Measurements from ENCODE around the gene ZNF581. TPM values are rescaled to one million over a fixed set of nuclear protein-coding genes. Genes with fewer than 3 reads are reported as not detected.
A peak's percentile ranks its signal among the peaks of the same experiment; 100 is the strongest.

Gene ZNF581, protein sequence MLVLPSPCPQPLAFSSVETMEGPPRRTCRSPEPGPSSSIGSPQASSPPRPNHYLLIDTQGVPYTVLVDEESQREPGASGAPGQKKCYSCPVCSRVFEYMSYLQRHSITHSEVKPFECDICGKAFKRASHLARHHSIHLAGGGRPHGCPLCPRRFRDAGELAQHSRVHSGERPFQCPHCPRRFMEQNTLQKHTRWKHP
- total RNA-seq: 48.5 TPM

DNA sequence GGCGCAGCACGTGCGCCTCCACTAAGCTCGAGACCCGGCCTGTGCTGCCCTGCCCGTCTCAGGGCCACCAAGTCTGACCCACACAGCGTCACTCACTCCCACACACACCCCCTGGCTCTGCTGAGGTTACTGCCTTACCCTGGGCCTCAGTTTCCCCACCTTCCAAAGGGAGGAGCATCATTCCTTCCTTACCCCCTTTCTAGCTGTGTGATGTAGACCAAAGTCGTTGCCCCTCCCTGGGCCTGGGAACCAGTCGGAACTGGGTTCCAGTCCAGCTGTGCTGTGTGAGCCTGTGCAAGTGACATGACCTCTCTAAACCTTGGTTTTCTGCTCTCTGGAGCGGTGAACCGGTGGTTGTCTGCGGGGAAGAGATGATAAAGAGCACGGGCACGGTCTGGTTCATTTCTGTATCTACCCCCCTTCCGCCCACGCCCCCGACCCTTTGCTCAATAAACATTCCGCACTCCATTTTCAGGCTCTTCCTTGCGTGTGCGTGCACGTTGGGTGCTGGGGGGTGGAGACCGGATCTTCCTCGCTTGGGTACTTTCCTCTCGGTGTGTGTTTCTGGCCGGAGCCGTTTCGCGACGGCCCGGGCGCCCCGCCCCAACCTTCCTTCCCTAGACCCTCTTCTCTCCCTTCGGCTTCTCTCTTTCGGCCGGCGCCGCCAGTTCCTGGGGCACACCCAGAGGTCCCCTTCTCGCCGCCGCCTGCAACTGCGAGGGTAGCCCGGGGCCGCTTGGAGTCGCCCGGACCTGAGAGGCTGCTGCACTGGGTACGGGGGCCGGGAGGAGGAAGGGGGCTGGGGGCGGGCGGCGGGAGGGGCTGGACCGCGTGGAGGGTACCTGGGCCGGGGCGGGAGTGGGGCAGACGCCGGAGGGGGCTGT is at the start of gene ZNF581:
ZNF581 (plus strand) TSS at position 647 of the 884 bp plus-strand sequence. CDS start 923 bp downstream, outside the sequence.
- peak in 2 of 3 donors; percentile 74 to 76 for DNase-seq (ENCODE audit: low read depth in 2 of 3, low spot score in 2 of 3)

DNA sequence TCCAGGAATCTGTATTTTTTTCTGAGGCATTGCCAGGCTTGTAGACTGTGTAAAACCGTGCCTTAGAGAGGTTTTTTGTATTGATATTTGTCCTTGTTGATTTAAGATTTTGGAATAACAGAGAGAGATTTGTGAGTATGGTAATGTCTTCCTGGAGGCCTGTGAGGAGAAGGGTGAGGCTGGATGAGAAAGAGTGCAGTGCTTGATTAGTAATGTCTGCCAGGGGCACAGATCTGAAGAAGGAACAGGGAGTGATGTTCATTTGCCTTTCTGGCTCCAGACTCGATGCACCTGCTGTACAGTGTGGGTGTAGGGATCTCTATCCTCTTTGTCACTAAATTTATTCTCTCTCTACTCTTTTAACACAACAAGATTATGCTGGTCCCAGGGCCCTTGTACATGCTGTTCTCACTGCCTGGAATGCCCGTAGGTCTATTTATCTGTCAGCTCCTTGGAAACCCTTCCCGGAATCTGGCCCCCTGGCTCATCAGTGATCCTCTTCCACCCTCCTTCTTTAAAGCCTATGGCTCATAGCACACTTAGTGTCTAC is 48.4 kb upstream of the ZNF581 start:
- DNase-seq (ENCODE audit: low read depth in 2 of 3, low spot score in 2 of 3): no peak

DNA sequence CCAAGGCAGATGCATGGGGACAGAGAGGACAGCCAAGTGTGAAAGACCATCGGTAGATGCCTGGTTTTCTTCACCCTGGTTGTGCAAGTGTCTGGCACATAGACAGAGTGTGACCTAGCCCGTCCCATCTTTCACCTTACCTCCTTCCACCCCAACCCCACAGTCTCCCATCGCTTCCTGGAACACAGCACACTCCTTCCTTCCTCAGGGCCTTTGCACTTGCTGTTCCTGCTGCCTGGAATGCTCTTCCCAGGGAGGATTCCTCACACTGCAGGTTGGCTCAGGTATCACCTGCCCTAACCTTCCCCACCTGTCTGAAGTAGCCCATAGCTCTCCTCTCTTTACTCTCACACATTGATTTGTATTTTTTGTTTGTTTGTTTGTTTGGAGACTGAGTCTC is 47.1 kb upstream of the ZNF581 start:
- no peak for DNase-seq (ENCODE audit: low read depth in 2 of 3, low spot score in 2 of 3)

DNA sequence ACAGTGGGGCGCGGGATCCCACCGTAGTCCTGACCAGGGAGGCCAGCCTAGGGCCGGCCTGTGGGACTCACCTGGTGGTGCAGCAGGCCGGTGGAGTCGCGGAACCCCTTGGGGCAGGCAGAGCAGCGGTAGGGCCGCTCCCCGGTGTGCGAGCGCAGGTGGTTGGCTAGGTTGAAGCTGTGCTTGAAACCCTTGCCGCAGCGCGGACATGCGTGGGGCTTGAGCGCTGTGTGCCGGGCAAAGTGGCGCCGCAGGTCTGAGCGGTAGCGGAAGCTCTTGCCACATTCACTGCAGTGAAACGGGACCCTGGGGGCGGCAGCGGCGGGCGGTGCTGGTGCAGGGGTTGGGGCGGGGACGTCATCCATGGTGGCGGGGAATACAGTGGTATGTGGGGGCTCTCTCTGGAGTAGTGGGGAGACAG is 45.9 kb upstream of the ZNF581 start:
- no peak for DNase-seq (ENCODE audit: low read depth in 2 of 3, low spot score in 2 of 3)

DNA sequence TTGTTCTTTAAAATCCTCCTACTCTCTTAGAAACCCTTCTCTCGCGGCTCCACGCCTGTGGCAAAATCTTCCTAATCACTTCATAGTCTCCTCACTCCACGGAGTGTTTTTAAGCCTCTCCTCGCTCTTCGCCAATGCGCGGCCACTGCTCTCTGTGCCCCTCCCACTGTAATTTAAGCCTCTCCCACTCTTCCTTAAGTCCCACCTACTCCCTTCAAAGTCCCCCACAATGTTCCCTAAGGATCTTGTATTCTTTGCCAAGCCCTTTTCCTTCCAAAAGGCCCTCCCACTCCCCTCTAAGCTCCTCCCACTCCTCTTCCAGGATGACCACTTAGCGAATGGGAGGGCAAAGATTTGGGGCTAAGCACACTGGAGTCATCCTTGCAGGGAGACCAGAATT is 45.4 kb upstream of the ZNF581 start:
- no peak for DNase-seq (ENCODE audit: low read depth in 2 of 3, low spot score in 2 of 3)

DNA sequence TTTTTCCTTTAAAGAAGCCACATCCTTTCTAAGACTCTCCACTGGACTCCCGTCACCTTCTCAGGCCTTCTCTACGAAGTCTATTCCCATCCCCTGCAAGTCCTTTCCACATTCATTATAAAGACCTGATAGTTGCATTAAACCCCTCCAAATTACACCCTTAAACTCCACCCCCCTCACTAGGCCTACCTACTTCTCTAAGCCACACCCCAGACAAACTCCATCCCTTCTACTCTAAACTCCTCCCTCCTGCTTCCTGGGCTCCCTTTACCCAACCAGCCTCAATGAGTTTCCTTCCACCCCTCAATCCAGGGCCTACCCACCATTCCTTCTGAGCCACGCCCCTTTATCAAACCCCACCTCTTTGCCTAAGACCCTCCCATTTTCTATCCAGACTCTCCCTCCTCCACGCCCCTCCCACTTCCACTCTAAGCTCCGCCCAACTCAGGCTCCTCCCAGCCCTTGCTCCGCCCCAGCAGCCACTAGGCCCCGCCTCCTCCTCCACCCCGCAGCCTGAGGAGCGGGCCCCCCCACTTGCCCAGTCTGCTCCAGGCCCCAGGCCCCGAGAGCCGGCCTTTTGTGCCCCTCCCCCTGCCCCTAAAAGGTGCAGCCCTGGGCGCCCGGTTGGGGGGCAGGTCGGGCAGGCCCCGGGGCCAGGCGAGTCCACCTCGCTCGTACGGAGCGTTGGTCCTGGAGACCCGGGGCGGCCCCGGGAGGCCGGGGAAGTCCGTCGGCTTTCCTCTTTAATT is 44.6 kb upstream of the ZNF581 start:
- DNase-seq (ENCODE audit: low read depth in 2 of 3, low spot score in 2 of 3): peak; percentile 82 to 97 (median 95)

DNA sequence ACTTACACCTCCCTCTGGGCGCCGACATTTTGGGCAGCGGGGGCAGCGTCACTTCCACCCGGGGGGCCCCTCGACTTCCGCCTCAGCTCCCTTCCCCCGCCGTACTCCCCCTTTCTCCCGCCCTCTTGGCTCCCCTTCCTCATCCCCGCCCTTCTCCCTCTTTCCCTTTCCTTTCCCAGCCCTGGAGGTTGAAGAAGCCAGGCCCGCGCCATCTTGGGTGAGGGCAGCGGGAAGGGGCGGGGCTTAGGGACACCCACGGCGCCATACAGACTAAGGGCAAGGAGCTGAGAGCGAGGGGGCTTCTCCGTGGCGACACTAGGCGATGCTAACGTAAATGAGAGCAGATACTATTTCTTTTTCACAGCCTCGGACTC is 44.0 kb upstream of the ZNF581 start, which contains the start of gene FIZ1:
FIZ1 (minus strand) TSS at position 50 of the 374 bp plus-strand sequence. CDS start 1,652 bp downstream, outside the sequence.
- DNase-seq (ENCODE audit: low read depth in 2 of 3, low spot score in 2 of 3): peak; percentile 94 to 100 (median 99)

DNA sequence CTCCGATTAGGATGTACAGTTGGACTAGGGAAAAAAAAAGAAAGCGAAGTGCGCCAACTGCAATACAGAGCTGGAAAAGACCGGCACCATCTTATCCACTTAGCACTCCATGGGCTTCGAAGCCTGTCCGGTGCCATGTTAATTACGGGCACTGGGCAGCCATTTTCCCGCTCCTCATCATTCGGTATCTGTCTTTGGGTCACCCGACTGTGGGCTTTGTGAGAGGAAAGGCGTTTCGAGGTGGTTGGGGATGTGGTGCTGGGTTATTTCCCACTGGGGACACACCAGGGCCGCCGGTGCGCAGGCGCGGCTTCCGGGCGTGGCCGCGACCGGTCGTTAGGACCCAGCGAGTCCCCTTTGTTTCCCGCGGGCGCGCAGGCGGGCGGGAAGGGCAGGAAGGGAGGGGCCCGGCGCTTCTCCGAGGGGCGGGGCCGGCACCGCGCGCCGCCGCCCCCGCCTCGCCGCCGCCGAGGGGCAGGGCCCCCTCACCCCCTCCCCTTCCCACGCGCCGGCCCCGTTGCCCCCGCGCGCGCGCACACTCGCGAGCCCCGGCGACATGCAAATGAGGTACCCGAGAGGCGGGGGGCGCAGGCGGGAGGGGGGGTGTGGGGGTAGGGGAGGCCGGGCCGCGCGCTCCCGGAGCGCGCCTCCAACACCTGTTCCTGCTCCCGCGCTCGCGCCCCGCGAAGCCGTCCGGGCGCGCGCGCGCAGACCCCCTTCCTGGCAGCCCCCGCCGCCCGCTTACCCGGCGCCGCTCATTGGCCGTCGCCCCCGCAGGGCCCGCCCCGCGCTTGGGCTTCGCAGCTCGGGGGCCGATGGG is 43.4 kb upstream of the ZNF581 start, which contains the start of gene ZNF524:
ZNF524 (plus strand) TSS at position 447 of the 820 bp plus-strand sequence. CDS start 1,825 bp downstream, outside the sequence.
- peak; percentile 84 to 95 (median 94) for DNase-seq (ENCODE audit: low read depth in 2 of 3, low spot score in 2 of 3)

DNA sequence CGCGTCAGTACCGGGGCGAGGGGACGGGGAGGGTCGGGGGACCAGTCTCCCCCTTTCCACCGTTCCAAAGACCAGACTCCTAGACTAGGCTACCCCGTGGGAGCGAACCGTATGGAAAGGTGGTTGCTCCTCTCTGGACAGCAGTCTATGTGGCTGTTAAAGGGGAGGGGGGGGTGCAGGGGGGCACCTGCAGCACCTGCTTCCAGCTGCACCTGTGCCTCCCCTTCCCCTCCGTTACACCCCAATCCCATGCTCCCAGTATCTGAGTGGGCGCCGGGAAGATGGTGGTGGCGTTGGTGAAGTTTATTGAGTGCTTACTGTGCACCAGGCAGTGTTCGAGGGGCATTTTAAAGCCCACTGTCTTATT is 42.8 kb upstream of the ZNF581 start:
- DNase-seq (ENCODE audit: low read depth in 2 of 3, low spot score in 2 of 3): no peak

DNA sequence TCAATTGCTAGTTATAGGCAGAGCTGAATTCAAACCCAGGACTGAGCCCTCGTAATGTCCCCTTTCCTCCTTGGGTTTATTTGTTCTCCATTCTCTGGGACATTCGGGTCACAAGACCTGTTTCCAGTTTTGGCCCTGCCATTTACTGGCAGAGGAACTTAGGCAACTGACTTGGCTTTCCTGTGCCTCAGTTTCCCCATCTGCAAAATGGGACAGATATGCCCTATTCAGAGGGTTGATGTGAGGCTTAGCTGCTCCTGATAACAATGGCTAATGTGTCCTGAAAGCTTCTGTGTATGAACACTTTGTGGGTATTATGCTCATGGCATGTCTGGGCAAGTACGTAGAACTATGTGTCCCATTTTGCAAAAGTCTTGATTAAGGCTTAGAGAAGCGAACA is 42.4 kb upstream of the ZNF581 start:
- no peak for DNase-seq (ENCODE audit: low read depth in 2 of 3, low spot score in 2 of 3)

DNA sequence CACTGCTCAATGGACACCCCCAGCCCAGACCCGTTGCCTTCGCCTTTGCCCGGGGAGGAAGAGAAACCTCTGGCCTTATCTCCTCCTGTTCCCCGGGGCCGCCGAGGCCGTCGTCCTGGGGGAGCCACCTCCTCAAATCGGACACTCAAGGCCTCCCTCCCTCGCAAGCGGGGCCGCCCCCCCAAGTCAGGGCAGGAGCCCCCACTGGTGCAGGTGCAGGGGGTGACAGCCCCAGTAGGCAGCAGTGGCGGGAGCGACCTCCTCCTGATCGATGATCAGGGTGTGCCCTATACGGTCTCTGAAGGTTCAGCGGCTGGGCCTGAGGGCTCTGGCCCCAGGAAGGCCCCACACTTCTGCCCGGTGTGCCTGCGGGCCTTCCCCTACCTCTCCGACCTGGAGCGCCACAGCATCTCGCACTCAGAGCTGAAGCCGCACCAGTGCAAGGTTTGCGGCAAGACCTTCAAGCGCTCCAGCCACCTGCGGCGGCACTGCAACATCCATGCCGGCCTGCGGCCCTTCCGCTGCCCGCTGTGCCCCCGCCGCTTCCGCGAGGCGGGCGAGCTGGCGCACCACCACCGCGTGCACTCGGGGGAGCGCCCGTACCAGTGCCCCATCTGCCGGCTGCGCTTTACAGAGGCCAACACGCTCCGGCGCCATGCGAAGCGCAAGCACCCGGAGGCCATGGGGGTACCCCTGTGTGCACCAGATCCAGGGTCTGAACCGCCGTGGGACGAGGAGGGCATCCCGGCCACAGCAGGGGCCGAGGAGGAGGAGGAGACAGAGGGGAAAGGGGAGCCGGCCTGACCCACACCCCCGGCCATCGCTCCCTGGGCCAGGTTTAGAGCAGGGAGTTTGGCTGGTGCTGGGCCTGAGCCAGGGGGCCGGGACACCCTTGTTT is 41.1 kb upstream of the ZNF581 start:
- DNase-seq (ENCODE audit: low read depth in 2 of 3, low spot score in 2 of 3): no peak

DNA sequence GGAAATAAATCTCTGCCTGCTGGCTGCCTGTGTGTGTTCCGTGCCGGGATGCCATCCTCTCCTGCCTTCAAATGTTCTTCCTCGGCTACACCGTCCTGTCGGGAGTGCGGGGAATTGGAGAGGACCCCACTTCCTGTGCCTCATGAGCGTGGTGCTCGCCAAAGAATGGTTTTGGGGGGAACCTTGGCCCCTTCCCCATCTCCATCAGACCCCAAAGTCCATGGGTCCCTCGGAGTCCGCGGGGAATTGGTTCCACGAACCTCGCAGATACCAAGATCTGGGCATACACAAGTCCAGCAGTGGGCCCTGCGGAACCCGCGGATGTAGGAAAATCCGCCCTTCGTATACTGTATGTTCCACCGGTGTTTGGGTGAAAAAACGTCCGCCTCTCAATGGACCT is 40.3 kb upstream of the ZNF581 start:
- no peak for DNase-seq (ENCODE audit: low read depth in 2 of 3, low spot score in 2 of 3)

DNA sequence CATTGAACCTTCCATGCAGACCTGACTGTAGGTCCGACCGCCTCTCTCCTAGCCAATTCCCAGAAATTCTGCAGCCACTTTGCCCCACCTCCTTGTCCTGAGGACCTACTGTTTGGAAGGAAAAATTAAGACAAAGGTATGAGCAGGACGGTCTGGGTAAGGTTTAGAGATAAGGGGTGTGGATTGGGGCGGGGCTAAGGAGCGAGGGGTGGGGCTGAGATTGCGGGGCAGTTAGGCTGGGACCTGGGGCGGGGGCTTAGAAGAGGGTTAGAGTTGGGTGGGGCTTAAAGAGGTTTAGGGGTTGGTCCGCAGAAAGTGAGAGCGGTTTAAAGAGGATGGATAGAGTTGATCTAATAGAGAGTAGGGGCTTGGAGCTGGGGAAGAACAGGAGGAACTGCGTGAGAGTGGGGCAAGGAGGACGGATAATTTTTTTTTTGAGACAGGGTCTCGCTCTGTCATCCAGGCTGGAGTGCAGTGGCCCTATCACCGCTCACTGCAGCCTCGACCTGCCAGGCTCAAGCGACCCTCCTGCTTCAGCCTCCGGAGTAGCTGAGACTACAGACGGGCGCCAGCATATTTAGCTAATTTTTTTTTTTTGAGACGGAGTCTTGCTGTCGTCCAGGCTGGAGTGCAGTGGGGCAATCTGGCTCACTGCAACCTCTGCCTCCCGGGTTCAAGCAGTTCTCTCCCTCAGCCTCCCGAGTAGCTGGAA is 39.7 kb upstream of the ZNF581 start:
- no peak for DNase-seq (ENCODE audit: low read depth in 2 of 3, low spot score in 2 of 3)

DNA sequence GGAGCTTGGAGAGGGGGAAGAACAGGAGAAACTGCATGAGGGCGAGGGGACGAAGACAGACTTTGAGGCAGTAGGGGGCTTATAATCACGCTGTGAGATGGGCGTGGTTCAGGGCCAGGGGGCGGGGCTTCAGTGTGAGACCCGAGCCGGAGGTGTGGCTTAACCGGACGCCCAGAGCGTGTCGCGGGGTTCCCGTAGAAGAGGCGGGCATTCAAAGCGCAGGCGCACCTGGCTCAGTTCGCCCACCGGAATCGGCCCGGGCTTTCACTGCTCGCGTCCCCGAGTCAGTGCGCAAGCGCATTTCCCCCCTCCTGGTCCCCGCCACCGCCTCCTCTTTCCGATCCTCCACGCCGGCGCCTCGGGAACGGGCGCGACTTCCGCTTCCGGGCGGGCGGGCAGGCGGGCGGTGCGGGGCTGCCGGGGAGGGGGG is 38.2 kb upstream of the ZNF581 start:
- peak; percentile 95 to 98 (median 97) for DNase-seq (ENCODE audit: low read depth in 2 of 3, low spot score in 2 of 3)

DNA sequence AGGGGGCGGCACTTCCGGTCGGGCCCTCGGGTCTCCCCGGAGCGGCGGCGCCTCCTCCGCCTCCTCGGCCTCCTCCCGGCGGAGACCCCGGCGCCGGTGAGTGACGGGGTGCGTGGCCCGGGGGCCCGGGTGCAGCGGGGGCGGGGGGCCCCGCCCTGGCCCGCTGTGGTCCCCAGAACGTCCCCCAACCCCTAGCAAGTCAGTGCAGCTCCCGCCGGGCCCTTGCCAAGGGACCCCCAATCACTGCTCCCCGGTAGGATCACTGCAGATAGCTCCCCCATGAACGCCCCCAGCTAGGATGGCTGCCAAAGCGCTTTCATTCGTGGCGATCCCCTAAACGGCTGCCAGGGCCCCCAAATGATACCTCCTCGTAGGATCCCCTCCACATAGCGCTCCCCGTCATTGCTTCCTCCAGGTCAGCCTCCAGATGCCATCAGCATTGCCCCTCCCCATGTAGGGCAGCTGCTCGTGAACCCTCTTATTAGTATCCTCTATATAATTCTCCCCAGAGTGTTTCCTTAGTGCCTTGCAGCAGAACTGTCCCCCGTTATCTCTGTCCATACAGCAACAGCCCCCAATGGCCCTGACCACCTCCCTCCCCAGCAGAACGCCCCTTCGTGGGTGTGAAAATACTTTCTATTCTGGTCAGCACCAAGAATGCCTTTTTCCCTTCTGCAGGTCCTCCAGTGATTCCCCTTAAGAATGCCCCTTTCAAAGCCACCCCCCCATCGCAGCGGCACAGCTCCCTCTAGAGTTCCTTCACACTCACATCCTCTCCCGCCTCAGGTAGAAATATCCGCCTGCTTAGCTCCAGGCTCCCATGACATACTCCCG is 37.6 kb upstream of the ZNF581 start, which contains the start of gene ZNF865:
ZNF865 (plus strand) TSS at position 11 of the 834 bp plus-strand sequence. CDS start 7,972 bp downstream, outside the sequence.
- peak; percentile 58 to 82 (median 81) for DNase-seq (ENCODE audit: low read depth in 2 of 3, low spot score in 2 of 3)

DNA sequence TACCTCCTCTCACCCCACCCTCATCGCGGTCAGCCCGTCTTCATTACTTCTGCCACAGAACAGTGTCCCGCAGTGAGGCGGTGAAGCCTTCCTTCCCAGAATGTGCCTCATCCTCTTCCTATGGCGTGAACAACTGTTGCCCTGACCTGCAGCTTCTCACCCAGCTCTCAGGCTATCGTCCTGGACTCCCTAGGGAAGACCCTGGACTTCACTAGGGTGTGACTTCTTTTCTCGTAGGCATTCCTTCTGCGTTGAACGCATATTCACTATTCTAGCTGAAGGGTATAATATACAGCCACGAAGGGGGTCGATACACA is 37.0 kb upstream of the ZNF581 start:
- no peak for DNase-seq (ENCODE audit: low read depth in 2 of 3, low spot score in 2 of 3)

DNA sequence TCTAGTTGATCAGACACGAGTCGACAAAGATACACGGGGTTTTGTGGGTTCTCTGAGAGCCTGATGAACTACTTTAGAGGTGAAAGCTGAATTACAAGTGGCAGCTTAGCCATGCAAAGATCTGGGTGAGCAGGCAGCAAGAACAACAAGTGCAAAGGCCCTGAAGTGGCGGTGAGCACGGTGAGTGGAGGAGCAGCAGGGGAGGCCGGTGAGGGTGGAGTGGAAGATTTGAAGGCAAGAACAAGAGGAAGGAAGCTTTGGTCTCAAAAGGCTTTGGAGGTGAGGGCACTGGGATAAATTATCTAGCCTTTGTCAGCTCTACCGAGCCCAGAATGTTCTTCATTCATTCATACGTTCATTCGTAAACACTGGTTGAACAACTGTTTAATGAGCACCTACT is 36.6 kb upstream of the ZNF581 start:
- no peak for DNase-seq (ENCODE audit: low read depth in 2 of 3, low spot score in 2 of 3)
